ENCODE measurements around the gene SRPK2.

SRPK2 gene

DNA sequence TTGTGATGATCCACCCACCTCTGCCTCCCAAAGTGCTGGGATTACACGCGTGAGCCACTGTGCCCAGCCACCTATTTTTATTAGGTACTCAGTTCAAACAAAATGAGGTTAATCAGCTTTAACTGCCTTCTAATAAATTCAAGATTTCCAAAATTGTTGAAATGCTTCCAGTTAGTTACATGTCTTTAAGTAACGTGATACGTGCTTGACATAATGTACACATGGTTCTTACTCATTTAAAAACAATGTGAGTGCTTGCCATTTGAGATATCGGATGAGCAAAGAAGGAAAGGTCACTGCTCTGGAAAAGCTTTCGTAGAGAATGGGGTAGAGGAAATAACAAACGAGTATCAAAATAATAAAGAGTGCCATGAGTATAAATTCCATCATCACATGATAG lies 291.1 kb downstream of the SRPK2 start:
- no peak for DNase-seq (ENCODE audit: low read depth in 2 of 2)

GRCh38 chr7:105096306-105096705 lies 292.4 kb downstream of the SRPK2 start:
- DNase-seq (ENCODE audit: low read depth in 2 of 2): no peak

DNA sequence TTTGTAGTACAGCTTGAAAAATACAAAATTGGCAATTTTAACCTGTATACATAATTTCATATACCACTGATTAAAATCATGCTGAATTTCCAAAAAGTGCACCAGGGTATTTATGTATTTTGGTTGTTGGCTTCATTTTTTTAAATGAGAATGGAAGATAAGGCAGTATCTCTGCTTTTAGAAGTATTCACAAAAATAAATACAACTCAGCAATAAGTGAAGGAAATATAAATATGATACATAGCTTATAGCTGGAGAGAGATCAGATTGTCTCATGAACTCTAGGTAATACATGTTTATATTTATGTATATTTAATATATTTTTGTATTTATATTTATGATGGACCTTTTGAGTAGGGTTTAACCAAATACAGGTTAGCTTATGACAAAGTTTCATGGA lies 293.8 kb downstream of the SRPK2 start:
- DNase-seq (ENCODE audit: low read depth in 2 of 2): no peak

DNA sequence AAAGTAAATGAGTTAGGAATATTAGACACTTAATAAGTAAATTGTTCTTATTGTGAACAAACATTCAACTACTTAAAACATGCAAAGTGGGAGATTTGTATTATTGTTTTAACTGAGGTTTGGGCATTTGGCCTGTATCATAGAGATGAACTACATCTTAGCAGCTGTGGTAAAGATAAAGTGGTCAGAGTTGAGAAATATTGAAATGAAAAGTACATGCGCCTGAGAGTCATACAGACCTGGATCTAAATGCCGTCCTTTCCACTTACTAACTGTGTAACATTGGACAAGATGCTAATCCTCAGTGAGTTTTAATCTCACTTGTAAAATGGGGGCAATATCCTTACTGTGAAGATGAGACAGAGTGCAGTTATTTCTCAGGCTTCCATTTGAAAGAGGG lies 300.3 kb downstream of the SRPK2 start:
- DNase-seq (ENCODE audit: low read depth in 2 of 2): no peak

- no peak for DNase-seq (ENCODE audit: low read depth in 2 of 2)
These were observed 300.7 kb downstream of the SRPK2 start for GRCh38 chr7:105087981-105088380.

DNA sequence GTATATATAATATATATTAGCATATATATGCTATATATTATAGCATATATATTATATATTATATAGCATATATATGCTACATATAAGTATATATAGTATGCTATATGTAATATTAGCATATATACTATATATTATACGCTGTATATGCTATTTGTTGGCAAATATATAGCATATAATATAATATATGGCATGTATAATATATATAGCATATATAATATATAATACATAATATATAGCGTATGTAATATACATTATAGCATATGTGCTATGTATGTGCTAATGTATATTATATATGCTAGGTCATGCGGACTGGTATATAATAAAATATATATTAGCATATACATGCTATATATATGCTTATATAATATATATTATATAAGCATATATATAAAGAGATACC lies 301.9 kb downstream of the SRPK2 start:
- no peak for DNase-seq (ENCODE audit: low read depth in 2 of 2)

DNA sequence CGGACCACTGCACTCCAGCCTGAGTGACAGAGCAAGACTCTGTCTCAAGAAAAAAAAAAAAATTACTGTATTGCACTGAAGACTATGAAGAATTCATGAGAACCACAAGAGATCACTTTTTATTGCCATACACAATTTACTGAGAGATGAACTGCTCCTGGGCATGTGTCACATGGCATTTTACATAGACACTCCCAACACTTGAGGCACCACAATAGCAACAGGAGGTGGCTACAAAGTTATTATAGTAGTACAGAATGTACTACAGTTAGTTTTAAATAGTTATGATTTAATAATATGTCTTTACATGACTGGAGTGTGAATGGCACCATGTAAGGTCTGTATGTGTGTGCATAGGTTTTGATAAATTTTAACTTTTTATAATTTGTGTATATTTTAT lies 304.1 kb downstream of the SRPK2 start:
- DNase-seq (ENCODE audit: low read depth in 2 of 2): no peak

- DNase-seq (ENCODE audit: low read depth in 2 of 2): no peak
These were observed 309.4 kb downstream of the SRPK2 start for GRCh38 chr7:105079348-105079747.

DNA sequence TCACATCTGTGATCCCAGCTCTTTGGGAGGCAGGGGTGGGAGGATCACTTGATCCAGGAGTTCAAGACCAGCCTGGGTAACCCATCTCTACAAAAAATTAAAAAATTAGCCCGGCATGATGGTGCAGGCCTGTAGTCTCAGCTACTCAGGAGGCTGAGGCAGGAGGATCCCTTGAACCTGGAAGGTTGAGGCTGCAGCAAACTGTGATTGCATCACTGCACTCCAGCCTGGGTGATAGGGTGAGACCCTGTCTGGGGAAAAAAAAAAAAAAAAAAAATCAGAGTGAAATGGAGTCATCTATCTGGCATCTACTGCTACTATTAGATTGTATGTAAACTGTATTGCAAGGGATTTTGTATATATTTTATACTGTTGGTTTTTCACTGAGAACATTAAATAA lies 315.6 kb downstream of the SRPK2 start:
- DNase-seq (ENCODE audit: low read depth in 2 of 2): no peak

DNA sequence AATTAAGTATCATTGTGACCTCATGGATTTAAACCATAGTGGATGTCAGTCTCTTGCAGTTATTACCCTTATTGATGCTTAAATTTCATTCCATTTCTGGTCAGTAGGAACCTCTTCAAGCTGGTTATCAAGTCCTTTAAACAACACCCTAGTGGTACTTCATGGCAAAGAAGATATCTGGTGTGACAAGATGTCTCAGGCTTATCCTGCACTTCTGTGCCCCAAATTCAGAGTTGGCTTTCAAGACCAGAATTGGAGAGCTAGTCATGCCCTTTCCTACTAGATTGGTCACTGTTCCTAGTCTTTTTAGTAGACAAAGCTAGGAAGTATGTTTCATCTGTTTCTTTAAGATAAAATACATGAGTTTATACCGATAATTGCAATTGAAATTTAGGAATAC lies 319.8 kb downstream of the SRPK2 start:
- DNase-seq (ENCODE audit: low read depth in 2 of 2): no peak

GRCh38 chr7:105067691-105068090 lies 321.0 kb downstream of the SRPK2 start:
- no peak for DNase-seq (ENCODE audit: low read depth in 2 of 2)
